Gastrocnemius medialis (tissue), 4 donors: Measurements from ENCODE around the gene NFKBIZ. TPM values are rescaled to one million over a fixed set of nuclear protein-coding genes. Genes with fewer than 3 reads are reported as not detected.

Experiments
- ATAC-seq, 2 donors: fragments of 150-250 bp; one replicate each; pipeline ENCODE4 v1.9.1; 2016
- DNase-seq, 2 donors: peaks; one replicate each; pipeline ENCODE4 v3.0.0-alpha.2; 2019
- H3K27ac ChIP-seq, 4 donors: fragments of 200-600 bp; sonication (generic); 1 replicate in 1 of 4; 2 replicates in 3 of 4; pipeline ENCODE4 v1.5.1; 2016 to 2018; ENCODE audit warnings: mild to moderate bottlenecking in 2 of 4, moderate library complexity in 1 of 4
- H3K27me3 ChIP-seq, 3 donors: fragments of 200-600 bp; sonication (generic) in 2 of 3; 1 replicate in 1 of 3; 2 replicates in 2 of 3; pipeline versions ENCODE4 v1.5.1 to v1.6.0; 2016 to 2019; ENCODE audit warnings: mild to moderate bottlenecking in 1 of 3, moderate library complexity in 1 of 3
- H3K36me3 ChIP-seq, 2 donors: fragments of 200-600 bp; sonication (generic) in 1 of 2; one replicate each; pipeline ENCODE4 v1.5.1; 2017 to 2018
- H3K4me1 ChIP-seq, 2 donors: fragments of 200-600 bp; sonication (generic) in 1 of 2; one replicate each; pipeline ENCODE4 v1.5.1; 2016 to 2017; ENCODE audit warnings: mild to moderate bottlenecking in 2 of 2
- H3K4me3 ChIP-seq, 4 donors: fragments of 200-600 bp; sonication (generic) in 3 of 4; 1 replicate in 1 of 4; 2 replicates in 3 of 4; pipeline ENCODE4 v1.5.1; 2016 to 2019; ENCODE audit warnings: mild to moderate bottlenecking in 2 of 4
- H3K9me3 ChIP-seq, 3 donors: fragments of 200-600 bp; sonication (generic) in 2 of 3; 1 replicate in 1 of 3; 2 replicates in 2 of 3; pipeline ENCODE4 v1.5.1; 2016 to 2019
- CTCF ChIP-seq, 5 experiments: fragments of 450-650 bp in 3 of 5; fragments of 200-600 bp in 2 of 5; sonication (generic) in 2 of 5; IDR thresholded peaks in 4 of 5; conservative IDR thresholded peaks in 1 of 5; 1 replicate in 4 of 5; 2 replicates in 1 of 5; pipeline ENCODE4 v1.5.1; 2016 to 2019; ENCODE audit warnings: antibody characterized with exemption in 5 of 5, mild to moderate bottlenecking in 3 of 5, moderate library complexity in 3 of 5
- POLR2A ChIP-seq, 2 donors: fragments of 450-650 bp; IDR thresholded peaks; one replicate each; pipeline ENCODE4 v1.6.1; 2017; ENCODE audit warnings: antibody characterized with exemption in 2 of 2, mild to moderate bottlenecking in 2 of 2, moderate library complexity in 2 of 2
- in situ Hi-C, 4 donors: fragments of 200-750 bp; cut with MboI; loops; one replicate each; pipeline versions ENCODE4 v1.15.0 to v1.8.0; 2017; ENCODE audit warnings: low sequenced_read_pairs in 4 of 4
- intact Hi-C: fragments of 100-400 bp; cut with DNase I; formaldehyde crosslinking; loops from one replicate; pipeline ENCODE4 v1.15.1; 2023; ENCODE audit warnings: low total_unique reads
- total RNA-seq, 4 donors: library from RNA; depleted of rRNA; stranded (reverse); fragments of >200 nt; gene quantifications; one replicate each; pipeline versions ENCODE4 v1.1.0 to v1.2.3, GENCODE V29; 2016

NFKBIZ gene
- total RNA-seq, 4 donors from 2014 or later: 9.2 to 25.9 (median 20.6) TPM

DNA sequence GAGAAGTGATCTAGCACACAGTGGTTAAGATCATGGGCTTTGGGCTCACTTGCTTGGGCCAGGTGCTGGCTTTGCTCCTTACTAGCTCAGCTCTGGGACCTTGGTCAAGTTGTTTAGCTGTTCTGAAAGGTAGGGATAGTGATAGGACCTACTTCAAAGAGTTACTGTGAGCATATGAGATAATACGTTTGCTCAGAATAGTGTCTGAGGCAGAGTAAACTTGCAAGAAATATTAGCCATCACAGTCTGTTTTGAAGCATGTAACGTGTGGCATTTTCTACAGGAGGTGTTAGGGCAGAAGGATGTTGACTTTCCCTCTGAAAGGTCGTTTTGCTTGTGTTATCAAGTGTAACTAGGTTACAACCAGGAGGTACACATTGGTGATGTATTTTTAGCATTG is 34.5 kb upstream of the NFKBIZ start:
- Histone ChIP-seq H3K4me3 (no peak overlapping the region), H3K4me1 (peaks cover 10 to 22% of the 10 kb centered on the region in 2 donors), H3K27me3 (no peaks in the 10 kb centered on the region), H3K36me3 (peaks cover 0 to 10% of the 10 kb centered on the region in 2 donors), H3K27ac (peak overlapping the region in 3 of 4 donors; percentile 43 to 45 (median 44)), H3K9me3 (no peaks in the 10 kb centered on the region)
- intact Hi-C loops (loop anchor here (5.0 to 10.0 kb wide), 3 partner anchors 32 to 722 kb away; partner anchors contain the start of gene NFKBIZ), in situ Hi-C loops (loop anchor here (5.0 to 25.0 kb wide), 3 partner anchors 410 to 722 kb away; no protein-coding TSS in a partner anchor)
- TF ChIP-seq POLR2A (IDR thresholded peaks at IDR 0.05) (no peak), CTCF (IDR thresholded peaks at IDR 0.05 in 4 of 5, conservative IDR thresholded peaks at IDR 0.05 in 1 of 5) (no peak)
- DNase-seq (no peak), ATAC-seq (no peak)

- in situ Hi-C loops: loop anchor here in 3 of 4 donors (10.0 to 25.0 kb wide), 2 partner anchors 408 to 721 kb away; no protein-coding TSS in a partner anchor
- no peak for ATAC-seq
Observed at GRCh38 chr3:101816215-101817149, 32.8 kb upstream of the NFKBIZ start.

DNA sequence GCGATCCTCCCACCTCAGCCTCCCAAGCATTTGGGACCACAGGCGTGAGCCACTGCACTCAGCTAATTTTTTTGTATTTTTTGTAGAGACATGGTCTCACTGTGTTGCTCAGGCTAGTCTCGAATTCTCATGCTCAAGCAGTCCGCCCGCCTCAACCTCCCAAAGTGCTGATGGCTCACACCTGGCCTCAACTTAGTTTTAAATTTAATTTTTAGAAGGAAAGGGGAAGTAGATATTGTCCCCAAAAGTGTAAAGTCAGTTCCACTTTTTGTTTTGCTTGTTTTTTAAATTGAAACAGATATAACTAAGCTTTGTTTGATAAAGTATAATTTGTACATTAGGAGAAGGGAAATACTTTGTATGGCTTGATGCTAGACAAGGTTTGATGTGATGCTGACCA is 31.3 kb upstream of the NFKBIZ start:
- no peak overlapping the region for H3K4me3 ChIP-seq
- TF ChIP-seq POLR2A (IDR thresholded peaks at IDR 0.05) (no peak), CTCF (IDR thresholded peaks at IDR 0.05 in 4 of 5, conservative IDR thresholded peaks at IDR 0.05 in 1 of 5) (no peak)
- H3K27me3 ChIP-seq: no peaks in the 10 kb centered on the region
- peaks cover 9 to 19% of the 10 kb centered on the region in 2 donors for H3K4me1 ChIP-seq
- peaks cover 0 to 22% of the 10 kb centered on the region in 2 donors for H3K36me3 ChIP-seq
- in situ Hi-C loops (loop anchor here in 3 of 4 donors (10.0 to 25.0 kb wide), 2 partner anchors 407 to 719 kb away; no protein-coding TSS in a partner anchor), intact Hi-C loops (loop anchor here (10.0 kb wide), 1 partner anchor 177 kb away; no protein-coding TSS in a partner anchor)
- DNase-seq (no peak), ATAC-seq (no peak)
- H3K9me3 ChIP-seq: no peaks in the 10 kb centered on the region
- H3K27ac ChIP-seq: no peak overlapping the region

More at GRCh38 chr3:101816215-101817149, 32.8 kb upstream of the NFKBIZ start:
- TF ChIP-seq CTCF (IDR thresholded peaks at IDR 0.05 in 4 of 5, conservative IDR thresholded peaks at IDR 0.05 in 1 of 5) (no peak), POLR2A (IDR thresholded peaks at IDR 0.05) (no peak)
- Histone ChIP-seq H3K36me3 (peaks cover 0 to 15% of the 10 kb centered on the region in 2 donors), H3K9me3 (no peaks in the 10 kb centered on the region), H3K27ac (no peak overlapping the region), H3K4me3 (no peak overlapping the region), H3K27me3 (no peaks in the 10 kb centered on the region), H3K4me1 (peaks cover 9 to 22% of the 10 kb centered on the region in 2 donors)
- no peak for DNase-seq
- intact Hi-C loops: loop anchor here (10.0 kb wide), 1 partner anchor 178 kb away; no protein-coding TSS in a partner anchor

DNA sequence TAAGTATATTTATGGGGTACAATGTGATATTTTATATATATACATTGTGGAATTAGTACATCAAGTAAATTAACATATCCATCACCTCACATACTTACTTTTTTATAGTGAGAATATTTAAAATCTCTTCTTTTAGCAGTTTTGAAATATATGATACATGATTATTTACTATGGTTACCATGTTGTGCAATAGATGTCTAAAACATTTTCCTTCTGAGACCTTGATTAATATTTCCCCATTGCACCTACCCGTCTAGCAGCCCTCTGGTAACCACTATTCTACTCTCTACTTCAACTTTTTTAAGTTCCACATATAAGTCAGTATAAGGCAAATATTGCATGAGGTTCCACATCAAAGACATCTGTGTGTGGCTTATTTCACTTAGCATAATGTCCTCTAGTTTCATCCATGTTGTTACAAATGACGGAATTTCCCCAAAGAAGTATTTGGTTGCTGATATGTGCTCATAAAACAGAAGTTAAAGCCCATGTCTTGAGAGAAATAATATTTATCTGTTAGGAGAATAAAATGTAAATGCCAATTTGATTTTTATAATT is 29.6 kb upstream of the NFKBIZ start:
- TF ChIP-seq CTCF (IDR thresholded peaks at IDR 0.05 in 4 of 5, conservative IDR thresholded peaks at IDR 0.05 in 1 of 5) (no peak), POLR2A (IDR thresholded peaks at IDR 0.05) (no peak)
- Histone ChIP-seq H3K27ac (no peak overlapping the region), H3K4me3 (no peak overlapping the region), H3K9me3 (no peaks in the 10 kb centered on the region), H3K27me3 (no peaks in the 10 kb centered on the region), H3K4me1 (peaks cover 0 to 6% of the 10 kb centered on the region in 2 donors), H3K36me3 (peaks cover 0 to 22% of the 10 kb centered on the region in 2 donors)
- intact Hi-C loops: loop anchor here (10.0 kb wide), 1 partner anchor 175 kb away; no protein-coding TSS in a partner anchor
- DNase-seq: no peak
- no peak for ATAC-seq
- in situ Hi-C loops: loop anchor here in 3 of 4 donors (10.0 to 25.0 kb wide), 2 partner anchors 405 to 718 kb away; no protein-coding TSS in a partner anchor
